Measurements from ENCODE around the gene MUC12.
"Not testable (repeated sequence)": the region's sequence is repeated elsewhere in the genome, so short reads cannot be mapped to it uniquely, and the experiment has no call there.

Gene MUC12

GRCh38 chr7:100969066-100969615 lies at the start of gene MUC12:
MUC12 (plus strand) TSS chr7:100969565; CDS start chr7:100969623, 58 bp downstream.
- in situ Hi-C loops (cut with HindIII; ENCODE audit: low pct_ligation_motif_present, low pct_unique_long_range_greater_than_20kb, low sequenced_read_pairs) = no loop called here

GRCh38 chr7:100919779-100920437 lies 49.5 kb upstream of the MUC12 start:
- DNase-seq; in situ Hi-C loops (cut with HindIII; ENCODE audit: low pct_ligation_motif_present, low pct_unique_long_range_greater_than_20kb, low sequenced_read_pairs): not testable (repeated sequence)

More at GRCh38 chr7:100969066-100969615, at the start of gene MUC12:
- DNase-seq = no peak

- no peak for DNase-seq
- in situ Hi-C loops (cut with HindIII; ENCODE audit: low pct_ligation_motif_present, low pct_unique_long_range_greater_than_20kb, low sequenced_read_pairs) = no loop called here
Measured at GRCh38 chr7:100921039-100921438, 48.3 kb upstream of the MUC12 start.

GRCh38 chr7:100923616-100924015 lies 45.7 kb upstream of the MUC12 start:
- not testable (repeated sequence) for DNase-seq

GRCh38 chr7:100929808-100930174 lies 39.6 kb upstream of the MUC12 start:
- in situ Hi-C loops (cut with HindIII; ENCODE audit: low pct_ligation_motif_present, low pct_unique_long_range_greater_than_20kb, low sequenced_read_pairs) = no loop called here
- DNase-seq = no peak

More at GRCh38 chr7:100923616-100924015, 45.7 kb upstream of the MUC12 start:
- in situ Hi-C loops (cut with HindIII; ENCODE audit: low pct_ligation_motif_present, low pct_unique_long_range_greater_than_20kb, low sequenced_read_pairs) = not testable (repeated sequence)

- no peak for DNase-seq
- in situ Hi-C loops (cut with HindIII; ENCODE audit: low pct_ligation_motif_present, low pct_unique_long_range_greater_than_20kb, low sequenced_read_pairs) = no loop called here
Measured at GRCh38 chr7:100933734-100934133, 35.6 kb upstream of the MUC12 start.

GRCh38 chr7:100935381-100935780 lies 34.0 kb upstream of the MUC12 start:
- DNase-seq; in situ Hi-C loops (cut with HindIII; ENCODE audit: low pct_ligation_motif_present, low pct_unique_long_range_greater_than_20kb, low sequenced_read_pairs): not testable (repeated sequence)

- in situ Hi-C loops (cut with HindIII; ENCODE audit: low pct_ligation_motif_present, low pct_unique_long_range_greater_than_20kb, low sequenced_read_pairs); DNase-seq: not testable (repeated sequence)
Measured at GRCh38 chr7:100936167-100936566, 33.2 kb upstream of the MUC12 start.

GRCh38 chr7:100942045-100942774 lies 27.2 kb upstream of the MUC12 start:
- DNase-seq = no peak
- in situ Hi-C loops (cut with HindIII; ENCODE audit: low pct_ligation_motif_present, low pct_unique_long_range_greater_than_20kb, low sequenced_read_pairs) = no loop called here

GRCh38 chr7:100943693-100944092 lies 25.7 kb upstream of the MUC12 start:
- DNase-seq = no peak
- in situ Hi-C loops (cut with HindIII; ENCODE audit: low pct_ligation_motif_present, low pct_unique_long_range_greater_than_20kb, low sequenced_read_pairs) = no loop called here

- in situ Hi-C loops (cut with HindIII; ENCODE audit: low pct_ligation_motif_present, low pct_unique_long_range_greater_than_20kb, low sequenced_read_pairs) = no loop called here
- DNase-seq = no peak
Measured at GRCh38 chr7:100944138-100944537, 25.2 kb upstream of the MUC12 start.

GRCh38 chr7:100946111-100946510 lies 23.3 kb upstream of the MUC12 start:
- no peak for DNase-seq
- in situ Hi-C loops (cut with HindIII; ENCODE audit: low pct_ligation_motif_present, low pct_unique_long_range_greater_than_20kb, low sequenced_read_pairs) = no loop called here

GRCh38 chr7:100946766-100947365 lies 22.5 kb upstream of the MUC12 start:
- no peak for DNase-seq
- in situ Hi-C loops (cut with HindIII; ENCODE audit: low pct_ligation_motif_present, low pct_unique_long_range_greater_than_20kb, low sequenced_read_pairs) = no loop called here

- no peak for DNase-seq
- in situ Hi-C loops (cut with HindIII; ENCODE audit: low pct_ligation_motif_present, low pct_unique_long_range_greater_than_20kb, low sequenced_read_pairs) = no loop called here
Measured at GRCh38 chr7:100947792-100948191, 21.6 kb upstream of the MUC12 start.

GRCh38 chr7:100949227-100949932 lies 20.0 kb upstream of the MUC12 start, which contains the start of gene MUC3A:
MUC3A (plus strand) TSS chr7:100949534; CDS start chr7:100949625, 91 bp downstream.
- in situ Hi-C loops (cut with HindIII; ENCODE audit: low pct_ligation_motif_present, low pct_unique_long_range_greater_than_20kb, low sequenced_read_pairs) = no loop called here
- DNase-seq = no peak

GRCh38 chr7:100949933-100950443 lies 19.4 kb upstream of the MUC12 start:
- in situ Hi-C loops (cut with HindIII; ENCODE audit: low pct_ligation_motif_present, low pct_unique_long_range_greater_than_20kb, low sequenced_read_pairs) = no loop called here
- no peak for DNase-seq

- no peak for DNase-seq
- in situ Hi-C loops (cut with HindIII; ENCODE audit: low pct_ligation_motif_present, low pct_unique_long_range_greater_than_20kb, low sequenced_read_pairs) = no loop called here
Measured at GRCh38 chr7:100951172-100951571, 18.2 kb upstream of the MUC12 start.

- in situ Hi-C loops (cut with HindIII; ENCODE audit: low pct_ligation_motif_present, low pct_unique_long_range_greater_than_20kb, low sequenced_read_pairs) = no loop called here
Measured at GRCh38 chr7:100951888-100952560, 17.3 kb upstream of the MUC12 start.

More at GRCh38 chr7:100951888-100952560, 17.3 kb upstream of the MUC12 start:
- DNase-seq = no peak

All from ACHN (cell line).